ENCODE measurements around the gene OR52E1. TPM values are rescaled to one million over a fixed set of nuclear protein-coding genes. Genes with fewer than 3 reads are reported as not detected.

OR52E1 gene
- polyA plus RNA-seq, 3 donors = not detected

DNA sequence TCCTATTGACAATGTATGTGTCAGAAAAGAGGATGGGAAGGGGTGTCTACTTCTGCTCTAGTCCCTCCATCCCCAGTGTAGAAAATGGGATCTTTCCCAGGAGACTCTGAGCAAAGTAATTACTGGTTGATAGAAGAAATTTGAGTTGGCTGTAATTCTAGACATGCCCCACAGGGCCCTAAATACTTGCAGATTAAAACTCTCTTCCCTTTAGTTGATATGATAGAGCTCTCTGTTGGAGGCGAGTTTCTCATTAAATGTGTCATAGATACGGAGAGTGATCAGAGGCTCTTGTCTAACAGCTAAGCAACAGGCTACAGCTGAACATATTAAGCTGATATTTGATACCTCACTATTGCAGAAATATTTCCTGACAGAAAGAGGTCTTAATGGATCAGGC lies 32.9 kb downstream of the OR52E1 start:
- no peak for DNase-seq (ENCODE audit: extremely low read depth in 1 of 11, low read depth in 9 of 11, low spot score in 4 of 11)

DNA sequence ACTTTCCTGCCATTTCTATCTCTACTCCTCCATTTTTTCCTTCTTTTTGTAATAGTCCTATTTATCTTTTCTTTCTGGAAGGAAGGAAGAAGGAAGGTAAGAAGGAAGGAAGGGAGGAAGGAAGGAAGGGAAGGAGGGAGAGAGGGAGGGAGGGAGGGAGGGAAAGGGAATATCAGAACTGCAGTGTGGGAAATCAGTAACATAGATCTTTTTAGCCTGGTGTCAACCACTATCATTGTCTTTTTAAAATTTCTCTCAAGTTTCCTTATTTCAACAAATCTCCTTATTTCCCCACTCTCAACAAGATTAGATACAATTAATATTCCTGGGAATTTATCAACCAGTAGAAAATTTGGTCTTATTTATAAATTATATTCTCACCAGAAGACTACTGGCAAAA lies 33.7 kb downstream of the OR52E1 start:
- no peak for DNase-seq (ENCODE audit: extremely low read depth in 1 of 11, low read depth in 9 of 11, low spot score in 4 of 11)

DNA sequence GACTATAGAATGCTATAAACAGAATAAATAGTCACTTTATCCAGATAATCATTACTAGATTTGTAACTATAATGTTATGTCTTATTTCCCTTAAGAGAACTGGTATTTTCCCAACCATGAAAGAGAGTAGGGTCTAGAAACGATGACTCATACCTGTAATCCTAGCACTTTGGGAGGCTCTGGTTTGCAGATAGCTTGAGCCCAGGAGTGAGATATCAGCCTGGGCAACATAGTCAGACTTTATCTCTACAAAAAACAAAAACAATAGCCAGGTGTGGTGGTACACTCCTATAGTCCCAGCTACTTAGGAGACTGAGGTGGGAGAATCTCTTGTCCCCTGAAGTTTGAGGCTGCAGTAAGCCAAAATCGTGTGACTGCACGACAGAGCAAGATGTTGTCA lies 37.9 kb downstream of the OR52E1 start:
- DNase-seq (ENCODE audit: extremely low read depth in 1 of 11, low read depth in 9 of 11, low spot score in 4 of 11) = no peak

DNA sequence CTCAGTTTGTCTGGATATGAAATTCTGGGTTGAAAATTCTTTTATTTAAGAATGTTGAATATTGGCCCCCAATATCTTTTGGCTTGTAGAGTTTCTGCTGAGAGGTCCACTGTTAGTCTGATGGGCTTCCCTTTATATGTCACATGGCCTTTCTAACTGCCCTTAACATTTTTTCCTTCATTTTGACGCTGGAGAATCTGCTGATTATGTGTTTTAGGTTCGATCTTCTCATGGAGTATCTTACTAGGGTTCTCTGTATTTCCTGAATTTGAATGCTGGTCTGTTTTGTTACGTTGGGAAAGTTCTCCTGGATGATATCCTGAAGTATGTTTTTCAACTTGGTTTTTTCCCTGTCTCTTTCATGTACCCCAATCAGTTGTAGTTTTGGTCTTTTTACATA lies 46.0 kb downstream of the OR52E1 start:
- DNase-seq (ENCODE audit: extremely low read depth in 1 of 11, low read depth in 9 of 11, low spot score in 4 of 11) = no peak

DNA sequence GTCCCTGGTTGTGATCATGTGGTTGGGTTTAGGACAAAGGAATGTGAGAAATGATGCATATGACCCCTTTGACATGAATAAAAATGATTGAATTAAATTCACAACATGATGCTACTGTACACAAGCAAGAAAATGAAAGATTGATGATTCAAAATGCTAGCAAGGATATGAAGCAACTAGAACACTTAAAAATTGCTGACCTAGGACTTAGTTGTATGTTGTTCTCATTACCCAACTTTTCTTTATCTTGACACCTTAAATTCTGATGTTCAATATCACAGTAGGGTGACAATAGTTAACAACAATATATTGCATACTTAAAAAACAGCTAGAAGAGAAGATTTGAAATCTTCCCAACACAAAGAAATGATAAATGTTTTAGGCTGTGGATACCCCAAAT lies 48.2 kb downstream of the OR52E1 start:
- DNase-seq (ENCODE audit: extremely low read depth in 1 of 11, low read depth in 9 of 11, low spot score in 4 of 11) = no peak

DNA sequence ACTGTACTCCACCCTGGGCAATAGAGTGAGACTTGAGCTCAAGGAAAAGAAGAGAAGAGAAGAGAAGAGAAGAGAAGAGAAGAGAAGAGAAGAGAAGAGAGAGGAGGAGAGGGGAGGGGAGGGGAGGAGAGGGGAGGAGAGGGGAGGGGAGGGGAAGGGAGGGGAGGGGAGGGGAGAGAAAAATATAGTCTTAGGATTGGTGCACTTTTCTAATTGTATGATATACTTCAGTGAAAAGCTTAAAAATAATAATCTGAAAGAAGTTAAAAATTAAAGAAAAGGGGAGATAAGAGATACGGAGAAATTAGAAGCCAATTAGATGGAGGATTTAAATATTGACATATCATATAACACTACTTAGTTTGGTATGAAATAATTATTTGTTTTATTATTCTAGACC lies 49.5 kb downstream of the OR52E1 start:
- no peak for DNase-seq (ENCODE audit: extremely low read depth in 1 of 11, low read depth in 9 of 11, low spot score in 4 of 11)

Other genes starting within 250 kb of the OR52E1 start
- gene OR51F2, start 248.3 kb upstream of the OR52E1 start, polyA plus RNA-seq (ENCODE audit: insufficient read length in 3 of 3) = not detected
- not detected for gene OR51S1, start 220.4 kb upstream of the OR52E1 start, polyA plus RNA-seq (ENCODE audit: insufficient read length in 3 of 3)
- gene OR51T1, start 187.7 kb upstream of the OR52E1 start, polyA plus RNA-seq (ENCODE audit: insufficient read length in 3 of 3) = not detected
- not detected for gene OR51A7, start 165.8 kb upstream of the OR52E1 start, polyA plus RNA-seq (ENCODE audit: insufficient read length in 3 of 3)
- not detected for gene OR51G2, start 150.2 kb upstream of the OR52E1 start, polyA plus RNA-seq (ENCODE audit: insufficient read length in 3 of 3)
- gene OR51G1, start 145.2 kb upstream of the OR52E1 start, polyA plus RNA-seq (ENCODE audit: insufficient read length in 3 of 3) = not detected
- under 1 TPM in 1 of 3 donors, not detected in 2; 0.05 TPM for gene OR51A4, start 122.0 kb upstream of the OR52E1 start, polyA plus RNA-seq (ENCODE audit: insufficient read length in 3 of 3)
- gene OR51A2, start 113.9 kb upstream of the OR52E1 start, polyA plus RNA-seq (ENCODE audit: insufficient read length in 3 of 3) = not detected
- under 1 TPM in 2 of 3 donors, not detected in 1; 0.06 to 0.11 TPM for gene OR51L1, start 74.7 kb upstream of the OR52E1 start, polyA plus RNA-seq (ENCODE audit: insufficient read length in 3 of 3)
- not detected for gene OR52J3, start 23.0 kb upstream of the OR52E1 start, polyA plus RNA-seq (ENCODE audit: insufficient read length in 3 of 3)
- gene OR52E2, start 9.9 kb upstream of the OR52E1 start, polyA plus RNA-seq (ENCODE audit: insufficient read length in 3 of 3) = not detected
- not detected for gene OR52A5, start 68.8 kb downstream of the OR52E1 start, polyA plus RNA-seq (ENCODE audit: insufficient read length in 3 of 3)
- under 1 TPM in 2 of 3 donors, not detected in 1; 0.01 to 0.05 TPM for gene OR52A1, start 85.2 kb downstream of the OR52E1 start, polyA plus RNA-seq (ENCODE audit: insufficient read length in 3 of 3)
- gene OR51V1, start 131.1 kb downstream of the OR52E1 start, polyA plus RNA-seq (ENCODE audit: insufficient read length in 3 of 3) = not detected
- 100 to 1,000 TPM; 110 to 331 (median 134) TPM for gene HBB, start 157.5 kb downstream of the OR52E1 start, polyA plus RNA-seq (ENCODE audit: insufficient read length in 3 of 3)
- 1 to 10 TPM; 1.2 to 2.1 (median 1.8) TPM for gene HBD, start 164.9 kb downstream of the OR52E1 start, polyA plus RNA-seq (ENCODE audit: insufficient read length in 3 of 3)
- 100 to 1,000 TPM; 304 to 877 (median 766) TPM for gene HBG1, start 180.3 kb downstream of the OR52E1 start, polyA plus RNA-seq (ENCODE audit: insufficient read length in 3 of 3)
- 1,000 to 10,000 TPM; 1,167 to 4,071 (median 1,615) TPM for gene HBG2, start 185.2 kb downstream of the OR52E1 start, polyA plus RNA-seq (ENCODE audit: insufficient read length in 3 of 3)
- 10 to 100 TPM in 1 of 3 donors, 1 to 10 TPM in 2; 2.4 to 26.1 (median 9.6) TPM for gene HBE1, start 200.4 kb downstream of the OR52E1 start, polyA plus RNA-seq (ENCODE audit: insufficient read length in 3 of 3)
- gene OR51B4, start 232.4 kb downstream of the OR52E1 start, polyA plus RNA-seq (ENCODE audit: insufficient read length in 3 of 3) = under 1 TPM in 2 of 3 donors, not detected in 1; 0.11 to 0.27 TPM

Data from renal cortex interstitium (tissue), 11 donors.